Measurements from ENCODE around the gene MBD3L2B. TPM values are rescaled to one million over a fixed set of nuclear protein-coding genes. Genes with fewer than 3 reads are reported as not detected.
"Not testable (repeated sequence)": the region's sequence is repeated elsewhere in the genome, so short reads cannot be mapped to it uniquely, and the experiment has no call there.

Gene MBD3L2B
- total and polyA plus RNA-seq, 2 experiments from 2014 or later = not detected

GRCh38 chr19:7067716-7068115, 46.5 kb upstream of the MBD3L2B start:
- H3K4me2 ChIP-seq = no peak overlapping the region
- H2AFZ ChIP-seq = no peak overlapping the region
- H3K9me2 ChIP-seq (ENCODE audit: insufficient read depth) = no peaks in the 10 kb centered on the region
- H3F3A ChIP-seq (replicated peaks; ENCODE audit: low read depth) = no peaks in the 10 kb centered on the region; the same call in 1 of the 2 replicates
- Mint-ChIP-seq H3K36me3 (ENCODE audit: low read depth) (peaks cover 31% of the 10 kb centered on the region), H3K27ac (no peak overlapping the region), H3K4me1 (no peaks in the 10 kb centered on the region; the same call in 2 of the 3 replicates), H3K4me3 (no peak overlapping the region), H3K9me3 (peaks cover 47% of the 10 kb centered on the region), H3K27me3 (ENCODE audit: insufficient read depth, low read depth, poor library complexity) (peaks cover 10% of the 10 kb centered on the region)
- no peaks in the 10 kb centered on the region for H4K20me1 ChIP-seq (replicated peaks; ENCODE audit: insufficient read depth)
- ATAC-seq (no peak), DNase-seq (ENCODE audit: low spot score) (no peak)
- H3K79me2 ChIP-seq (replicated peaks; ENCODE audit: insufficient read depth) = peaks cover 12% of the 10 kb centered on the region; the same call in 1 of the 2 replicates
- H3K27ac ChIP-seq (ENCODE audit: low read depth) = no peak overlapping the region
- H3K4me1 ChIP-seq (ENCODE audit: insufficient read depth) = no peaks in the 10 kb centered on the region
- peaks cover 8% of the 10 kb centered on the region; the same call in 1 of the 2 replicates for H3K36me3 ChIP-seq (ENCODE audit: insufficient read depth)
- no peak for TF ChIP-seq EZH2 (IDR thresholded peaks at IDR 0.05; ENCODE audit: low read depth, unreplicated experiment)
- no peak overlapping the region for H3K4me3 ChIP-seq
- H3K27me3 ChIP-seq (ENCODE audit: insufficient read depth) = no peaks in the 10 kb centered on the region

GRCh38 chr19:7067122-7067521, 45.9 kb upstream of the MBD3L2B start:
- not testable (repeated sequence) for H3K4me1 Mint-ChIP-seq; H3K27me3 ChIP-seq (ENCODE audit: insufficient read depth); H3K4me2 ChIP-seq; H4K20me1 ChIP-seq (replicated peaks; ENCODE audit: insufficient read depth); H3K4me3 ChIP-seq; H3K36me3 ChIP-seq (ENCODE audit: insufficient read depth); H3K27ac Mint-ChIP-seq; H3K27ac ChIP-seq (ENCODE audit: low read depth); H3K9me2 ChIP-seq (ENCODE audit: insufficient read depth); H3K4me3 Mint-ChIP-seq; ATAC-seq; H3F3A ChIP-seq (replicated peaks; ENCODE audit: low read depth); H2AFZ ChIP-seq; H3K4me1 ChIP-seq (ENCODE audit: insufficient read depth)
- peaks cover 12% of the 10 kb centered on the region; the same call in 1 of the 2 replicates for H3K79me2 ChIP-seq (replicated peaks; ENCODE audit: insufficient read depth)
- TF ChIP-seq CTCF (conservative IDR thresholded peaks at IDR 0.05; ENCODE audit: low read depth in 2 of 2) = peak; percentile 31 to 59; a peak in 3 of 4 replicates
- peaks cover 25% of the 10 kb centered on the region for H3K36me3 Mint-ChIP-seq (ENCODE audit: low read depth)
- DNase-seq (ENCODE audit: low spot score) = peak; percentile 77
- peaks cover 10% of the 10 kb centered on the region for H3K27me3 Mint-ChIP-seq (ENCODE audit: insufficient read depth, low read depth, poor library complexity)
- peaks cover 44% of the 10 kb centered on the region for H3K9me3 Mint-ChIP-seq

GRCh38 chr19:7063764-7064418, 42.7 kb upstream of the MBD3L2B start:
- H3K27ac ChIP-seq (ENCODE audit: low read depth) = no peak overlapping the region
- peaks cover 7% of the 10 kb centered on the region for H3K27me3 Mint-ChIP-seq (ENCODE audit: insufficient read depth, low read depth, poor library complexity)
- no peaks in the 10 kb centered on the region for H3K4me1 ChIP-seq (ENCODE audit: insufficient read depth)
- no peaks in the 10 kb centered on the region for H3K9me2 ChIP-seq (ENCODE audit: insufficient read depth)
- no peaks in the 10 kb centered on the region for H3K27me3 ChIP-seq (ENCODE audit: insufficient read depth)
- no peak overlapping the region for H3K4me3 ChIP-seq
- ATAC-seq (no peak), DNase-seq (ENCODE audit: low spot score) (no peak)
- H3K79me2 ChIP-seq (replicated peaks; ENCODE audit: insufficient read depth) = no peaks in the 10 kb centered on the region
- H3K4me1 Mint-ChIP-seq = no peaks in the 10 kb centered on the region; the same call in 2 of the 3 replicates
- no peaks in the 10 kb centered on the region; the same call in 1 of the 2 replicates for H3F3A ChIP-seq (replicated peaks; ENCODE audit: low read depth)
- no peak overlapping the region for H3K4me2 ChIP-seq
- no peaks in the 10 kb centered on the region for H3K36me3 ChIP-seq (ENCODE audit: insufficient read depth)
- no peak overlapping the region for H2AFZ ChIP-seq
- H3K9me3 Mint-ChIP-seq = peaks cover 39% of the 10 kb centered on the region
- no peak overlapping the region for H3K4me3 Mint-ChIP-seq
- H4K20me1 ChIP-seq (replicated peaks; ENCODE audit: insufficient read depth) = no peaks in the 10 kb centered on the region
- peaks cover 6% of the 10 kb centered on the region for H3K36me3 Mint-ChIP-seq (ENCODE audit: low read depth)
- H3K27ac Mint-ChIP-seq = no peak overlapping the region
- TF ChIP-seq ZNF462 (CRISPR knock-in tag; IDR thresholded peaks at IDR 0.05) = no peak
- no peak for TF ChIP-seq JUNB (IDR thresholded peaks at IDR 0.05; ENCODE audit: unreplicated experiment)
- no peak for TF ChIP-seq CREB1 (CRISPR knock-in tag; IDR thresholded peaks at IDR 0.05; ENCODE audit: low read depth)
- no peak for TF ChIP-seq ZNF114 (CRISPR knock-in tag; IDR thresholded peaks at IDR 0.05)
- no peak for TF ChIP-seq STAT1 (IDR thresholded peaks at IDR 0.05; ENCODE audit: unreplicated experiment)
- no peak for TF ChIP-seq NANOG (IDR thresholded peaks at IDR 0.05; ENCODE audit: borderline replicate concordance)
- TF ChIP-seq EZH2 (IDR thresholded peaks at IDR 0.05; ENCODE audit: low read depth, unreplicated experiment) = no peak
